GM18505 (cell line): ENCODE measurements around the gene DUSP7.

ENCODE experiments used
- ATAC-seq: cut with Tn5 transposase; IDR thresholded peaks from one replicate; pipeline ENCODE4 v1.9.1; 2021; ENCODE audit not compliant: unreplicated experiment
- POLR2A ChIP-seq: IDR thresholded peaks from 4 replicates; pipeline ENCODE4 v1.6.1; 2011; ENCODE audit warnings: borderline replicate concordance; ENCODE audit not compliant: insufficient read depth, insufficient read length; ENCODE audit errors: extremely low read depth

DUSP7 gene

DNA sequence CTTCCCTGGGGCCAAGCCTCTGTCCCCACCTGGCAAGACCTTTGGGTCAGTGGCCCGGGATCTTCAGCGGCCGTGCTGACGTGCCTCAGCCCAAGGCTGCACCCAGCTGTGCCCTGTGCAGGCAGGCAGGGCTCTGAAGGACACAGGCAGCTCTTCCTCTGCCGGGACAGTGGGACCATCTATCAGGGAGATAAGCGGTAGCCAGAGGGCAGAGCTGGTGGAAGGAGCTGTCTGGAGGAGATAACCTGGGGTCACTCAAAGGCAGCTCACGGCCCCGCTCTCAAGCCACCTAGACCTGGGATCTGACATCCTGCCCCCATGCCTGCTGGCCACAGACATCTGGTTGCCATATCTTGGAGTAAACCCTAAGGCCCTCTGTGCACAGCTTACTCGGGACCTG, 27.3 kb downstream of the DUSP7 start:
- no peak for ATAC-seq
- TF ChIP-seq POLR2A = no peak

DNA sequence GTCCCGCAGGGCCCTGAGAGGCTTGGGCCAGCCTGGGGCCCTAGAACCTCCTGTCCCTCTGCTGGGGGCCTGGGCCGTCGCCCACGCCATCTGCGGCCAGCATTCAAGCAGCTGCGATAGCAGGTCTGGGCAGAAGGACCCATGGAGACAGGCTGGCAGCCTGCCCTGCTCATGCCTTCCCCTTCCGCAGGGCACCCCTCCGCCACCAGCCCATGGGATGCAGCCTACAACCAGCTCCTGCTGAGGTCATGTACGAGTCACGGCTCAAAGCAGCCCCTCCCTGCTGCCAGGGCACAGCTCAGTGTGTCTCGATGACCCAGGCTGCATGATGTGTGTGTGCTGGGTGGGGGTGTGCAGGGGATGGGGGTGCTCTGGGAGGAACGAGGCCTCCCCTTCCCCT, 27.8 kb downstream of the DUSP7 start:
- no peak for ATAC-seq

DNA sequence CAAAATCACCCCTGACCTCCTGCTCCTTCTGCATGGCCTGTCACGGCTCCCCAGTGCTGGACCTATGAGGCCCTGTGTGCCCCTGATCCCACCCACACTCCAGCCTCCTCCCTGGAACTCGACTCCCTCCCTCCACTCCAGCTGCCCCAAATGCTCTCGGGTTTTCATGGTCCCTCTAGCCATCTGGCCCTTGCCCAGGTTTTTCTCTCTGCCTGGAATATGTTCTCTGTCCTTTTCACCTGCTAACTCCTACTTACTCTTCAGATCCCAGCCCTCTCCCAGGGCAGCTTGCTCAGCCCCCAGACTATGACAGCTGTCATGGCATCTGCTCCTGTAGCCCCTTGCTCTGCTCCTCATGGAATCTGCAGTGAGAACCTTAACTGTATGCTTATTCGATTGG, 30.3 kb downstream of the DUSP7 start:
- no peak for ATAC-seq
- TF ChIP-seq POLR2A = no peak

More for the DNA sequence above, 27.8 kb downstream of the DUSP7 start:
- no peak for TF ChIP-seq POLR2A

DNA sequence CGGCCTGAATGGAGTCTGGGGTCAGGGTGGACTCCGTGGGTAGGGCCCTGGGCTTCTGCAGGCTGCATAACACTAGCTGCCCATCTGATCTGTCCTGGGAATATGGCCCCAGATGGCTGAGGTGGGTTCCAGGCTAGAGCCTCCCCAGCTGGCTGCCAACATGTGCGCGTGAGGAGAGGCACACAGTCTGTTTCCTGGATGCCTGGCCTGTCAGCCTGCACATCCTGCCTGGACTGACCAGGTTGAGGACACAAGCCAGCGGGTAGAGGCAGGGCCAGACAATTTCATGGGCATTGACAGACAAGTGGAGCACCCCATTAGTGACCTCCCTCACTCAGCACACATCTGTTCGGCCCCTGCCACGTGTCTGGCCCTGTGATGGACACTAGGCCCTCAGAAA, 30.9 kb downstream of the DUSP7 start:
- TF ChIP-seq POLR2A = no peak
- ATAC-seq = no peak

DNA sequence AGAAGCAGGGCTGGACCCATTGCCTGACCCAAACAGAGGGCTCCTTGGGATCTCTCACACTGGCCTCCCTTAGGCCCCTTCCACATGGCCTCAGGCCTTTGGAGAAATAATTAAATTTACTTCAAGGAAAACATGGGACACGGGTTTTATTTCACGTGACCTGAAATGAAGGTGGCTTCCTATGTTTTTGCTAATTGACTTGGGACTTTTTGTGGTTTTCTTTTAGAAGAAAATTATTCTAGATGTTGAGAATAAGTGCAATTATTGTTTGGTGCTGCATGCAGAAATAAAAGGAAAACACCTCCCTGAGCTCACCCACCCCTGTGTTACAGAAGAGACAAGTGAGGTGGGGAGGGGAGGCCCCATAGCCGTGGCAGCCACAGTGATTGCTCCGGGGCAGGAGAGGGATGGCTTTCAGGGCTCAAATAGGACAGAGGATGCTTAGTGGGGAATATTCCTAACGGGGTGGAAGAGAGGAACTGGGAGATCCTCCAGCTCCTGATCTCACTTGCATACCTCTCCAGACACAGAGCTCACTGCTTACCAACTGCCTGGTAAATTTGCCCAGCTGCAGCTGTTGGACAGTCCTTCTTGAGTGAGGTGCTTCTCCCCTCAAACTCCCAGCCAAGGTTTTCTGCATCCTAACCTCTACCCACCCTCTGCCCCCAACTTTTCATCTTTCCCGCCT, 31.5 kb downstream of the DUSP7 start:
- no peak for ATAC-seq
- TF ChIP-seq POLR2A = no peak

DNA sequence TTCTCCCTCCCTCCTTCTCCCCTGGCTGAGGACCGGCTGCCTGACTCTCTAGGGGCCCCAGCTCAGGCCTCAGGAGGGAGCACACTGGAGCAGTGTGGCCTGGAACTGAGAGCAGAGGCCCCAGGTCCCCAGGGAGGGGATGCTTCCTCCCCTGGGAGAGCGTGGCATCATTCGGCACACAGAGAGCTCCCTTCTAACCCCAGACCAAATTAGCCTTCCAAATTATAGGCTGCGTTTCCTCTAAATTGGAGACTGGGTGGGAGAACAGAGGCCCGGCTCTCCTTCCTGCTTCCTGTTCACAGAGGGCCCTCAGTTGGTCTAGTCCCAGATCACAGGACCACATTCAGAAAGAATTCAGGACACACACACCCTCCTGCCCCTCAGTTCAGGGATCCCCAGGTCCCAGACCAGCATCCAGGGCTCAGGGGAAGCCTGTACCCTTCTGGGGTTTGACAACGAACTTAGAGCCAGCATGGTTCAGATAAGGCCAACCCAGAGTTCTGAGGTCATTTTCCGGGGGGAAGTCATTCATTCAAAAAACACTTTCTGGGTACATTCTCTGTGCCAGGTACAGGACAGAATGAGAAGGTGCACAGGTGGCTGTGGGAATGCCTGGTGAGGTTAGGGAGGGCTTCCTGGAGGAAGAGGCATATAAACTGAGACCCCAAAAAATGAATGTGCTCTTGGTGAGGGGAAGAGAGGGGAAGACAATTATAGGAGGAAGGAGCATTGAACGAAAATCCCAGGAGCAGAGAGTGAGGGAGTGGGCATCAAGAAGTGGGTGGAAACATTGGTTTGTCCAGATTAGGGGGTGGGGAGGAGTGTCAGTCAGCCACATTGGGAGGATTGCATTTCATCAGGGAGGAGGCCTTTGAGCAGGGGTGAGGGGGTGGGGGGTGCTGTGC, 32.3 kb downstream of the DUSP7 start:
- no peak for ATAC-seq
- TF ChIP-seq POLR2A = no peak

DNA sequence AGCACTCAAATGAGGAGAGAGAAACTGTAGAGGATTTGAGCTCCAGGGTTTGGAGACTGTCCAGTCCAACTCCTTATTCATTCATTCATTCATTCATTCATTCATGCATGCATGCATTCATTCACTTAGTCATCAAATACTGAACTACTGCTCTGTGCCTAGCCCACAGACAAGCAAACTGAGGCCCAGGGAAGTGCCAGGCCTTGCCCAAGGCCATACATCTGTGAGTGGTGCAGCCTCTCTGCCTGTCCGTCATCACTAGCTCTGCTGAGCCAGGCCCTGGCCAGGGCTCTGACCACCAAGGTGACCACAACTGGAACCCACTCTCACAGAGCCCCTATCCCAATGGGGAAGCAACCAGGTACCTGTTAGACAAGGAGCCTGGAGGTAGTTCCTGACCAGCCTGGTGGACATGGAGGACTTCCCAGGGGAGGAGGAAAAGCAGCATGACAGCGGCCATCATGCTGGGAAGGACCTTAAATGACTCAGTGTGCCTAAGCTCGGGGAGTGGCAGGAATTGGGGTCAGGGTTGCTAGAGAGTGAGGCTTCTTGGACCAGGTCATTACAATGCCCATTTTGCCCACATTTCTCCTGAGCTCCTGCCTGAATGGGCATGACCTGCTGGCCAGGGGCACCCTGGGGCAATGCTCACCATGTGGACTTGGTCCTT, 33.1 kb downstream of the DUSP7 start:
- TF ChIP-seq POLR2A = no peak
- ATAC-seq = no peak

DNA sequence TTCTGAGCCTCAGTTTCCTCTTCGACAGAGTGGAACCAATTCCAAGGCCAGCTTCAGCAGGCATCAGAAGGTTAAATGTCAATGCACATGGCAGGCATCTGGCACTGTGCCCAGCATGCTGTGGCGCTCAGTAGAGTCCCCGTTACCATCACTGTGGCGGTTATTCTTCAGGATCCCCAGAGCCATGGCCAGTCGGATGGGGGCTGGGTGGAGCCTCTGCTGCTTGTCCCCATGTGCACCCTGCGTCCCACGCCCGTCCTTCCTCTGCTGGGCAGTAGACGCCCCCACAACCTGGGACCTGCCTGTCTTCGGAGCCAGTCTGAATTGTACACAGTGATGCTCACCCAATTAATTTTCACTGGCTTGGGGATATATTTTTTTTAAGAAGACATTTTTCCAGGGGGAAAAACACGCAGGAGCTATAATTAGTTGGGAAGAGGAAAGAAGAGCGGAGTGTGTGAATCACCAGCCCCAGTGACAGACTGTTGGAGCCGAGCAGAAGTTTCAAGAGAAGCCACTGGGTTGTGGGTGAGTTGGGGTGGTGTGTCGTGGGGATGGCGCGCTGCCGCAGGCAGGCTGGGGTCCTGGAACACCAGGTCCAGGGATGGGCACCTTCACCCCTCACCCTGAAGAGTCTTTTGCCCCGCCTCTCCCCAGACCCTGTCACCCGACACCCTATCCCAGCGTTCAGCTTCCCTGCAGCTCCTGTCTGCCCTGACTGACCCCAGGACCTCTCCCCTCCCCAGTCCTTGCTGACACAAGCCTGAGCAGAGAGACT, 33.9 kb downstream of the DUSP7 start:
- no peak for ATAC-seq
- no peak for TF ChIP-seq POLR2A

DNA sequence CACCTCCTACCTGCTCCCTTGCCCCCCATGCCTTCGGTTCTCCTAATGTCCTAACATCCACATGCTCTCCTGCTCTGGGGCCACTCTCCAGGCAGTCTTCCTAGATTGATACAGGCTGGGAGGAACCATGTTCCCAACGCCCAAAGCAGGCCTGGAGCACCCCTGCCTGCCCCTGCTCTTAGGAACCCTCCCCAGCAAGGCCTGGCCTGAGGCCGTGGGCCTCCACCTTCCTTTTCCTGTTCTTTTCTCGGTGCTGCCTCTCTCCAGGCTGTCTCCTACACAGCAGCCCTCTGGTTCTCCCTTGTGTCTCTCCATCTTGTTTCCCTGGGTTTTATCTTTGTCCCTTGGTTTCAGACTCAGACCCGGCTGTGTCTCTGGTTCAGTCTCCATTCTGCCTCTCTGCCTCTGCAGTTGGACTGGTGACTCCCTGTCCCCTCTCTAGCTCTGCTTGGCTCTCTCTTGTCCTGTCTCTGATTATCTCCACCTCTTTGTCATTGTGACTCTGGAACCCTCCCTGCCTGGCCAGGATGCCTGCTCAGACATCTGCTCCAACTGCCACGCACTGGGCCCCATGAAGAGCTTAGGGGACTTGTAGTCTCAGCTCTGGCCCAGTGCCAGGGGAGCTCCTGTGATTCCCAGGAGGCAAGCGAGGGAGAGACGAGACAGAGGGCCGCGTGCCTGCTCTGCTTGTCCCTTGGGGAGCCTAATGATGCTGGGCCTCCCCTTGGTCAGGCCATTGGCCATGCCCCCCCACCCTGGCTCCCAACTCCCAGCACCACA, 34.7 kb downstream of the DUSP7 start:
- no peak for ATAC-seq
- TF ChIP-seq POLR2A = no peak

DNA sequence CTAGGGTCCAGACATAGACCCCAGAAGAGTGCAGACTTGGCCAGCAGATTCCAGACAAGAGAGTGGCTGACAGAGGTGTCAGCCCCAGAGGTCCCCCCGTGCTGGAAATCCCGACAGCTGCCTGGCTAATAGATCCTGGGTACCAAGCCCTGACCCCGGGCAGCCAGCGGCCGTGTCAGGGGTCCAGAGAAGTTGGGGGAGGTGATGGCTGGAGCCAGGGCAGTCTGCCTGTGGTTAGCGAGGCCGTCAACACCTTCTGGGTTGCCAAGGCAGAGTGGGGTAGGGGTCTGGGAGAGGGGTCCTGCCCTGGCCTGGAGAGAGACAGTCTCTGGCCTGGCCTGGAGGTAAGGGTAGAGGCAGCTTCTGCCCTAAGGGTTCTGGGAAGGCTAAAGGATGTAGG, 35.6 kb downstream of the DUSP7 start:
- no peak for ATAC-seq
- TF ChIP-seq POLR2A = no peak

DNA sequence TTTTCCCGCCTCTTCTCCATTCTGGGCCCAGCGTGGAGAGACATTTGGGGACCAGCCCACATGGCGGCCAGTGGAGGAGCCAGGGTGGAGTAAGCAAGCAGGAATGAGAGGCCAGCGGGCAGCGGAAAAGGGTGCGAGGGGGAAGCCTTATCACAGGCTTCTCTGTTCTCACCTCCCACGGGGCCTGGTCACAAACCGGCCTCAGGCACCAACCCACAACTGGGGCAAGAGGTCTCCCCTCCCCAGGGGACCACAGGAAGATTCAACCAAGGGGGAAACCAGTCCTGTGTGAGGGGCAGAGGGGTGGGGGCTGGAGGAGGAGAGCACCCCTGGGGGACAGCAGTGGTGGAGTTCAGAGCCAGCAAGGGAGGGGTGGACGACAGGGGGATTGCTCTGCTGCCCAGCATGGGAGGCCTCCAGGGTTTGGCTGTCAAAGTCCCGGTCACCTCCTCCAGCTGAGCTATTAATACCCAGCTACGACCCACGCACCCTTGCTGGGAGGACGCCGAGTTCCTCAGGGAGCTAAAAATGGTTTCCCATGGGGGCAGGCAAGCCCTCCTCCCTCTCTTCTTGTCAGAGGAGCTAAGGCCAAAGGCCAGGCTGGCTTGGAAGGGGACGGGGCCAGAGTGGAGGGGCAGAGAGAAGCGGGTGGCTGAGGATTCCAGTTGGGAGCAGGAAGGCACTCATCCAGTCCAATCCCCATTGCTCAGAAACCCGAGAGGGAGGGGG, 36.9 kb downstream of the DUSP7 start:
- no peak for ATAC-seq

More for the DNA sequence above, 36.9 kb downstream of the DUSP7 start:
- TF ChIP-seq POLR2A = no peak
